NCI-H446 (cell line): ENCODE measurements around the gene KLHL5.
A peak's percentile ranks its signal among the peaks of the same experiment; 100 is the strongest.
"Not testable (repeated sequence)": the region's sequence is repeated elsewhere in the genome, so short reads cannot be mapped to it uniquely, and the experiment has no call there.

ENCODE experiments used
- DNase-seq, 2 experiments: peaks; one replicate each; lab custom pipeline; 2025; lab: John Stamatoyannopoulos, UW

The KLHL5 gene

DNA sequence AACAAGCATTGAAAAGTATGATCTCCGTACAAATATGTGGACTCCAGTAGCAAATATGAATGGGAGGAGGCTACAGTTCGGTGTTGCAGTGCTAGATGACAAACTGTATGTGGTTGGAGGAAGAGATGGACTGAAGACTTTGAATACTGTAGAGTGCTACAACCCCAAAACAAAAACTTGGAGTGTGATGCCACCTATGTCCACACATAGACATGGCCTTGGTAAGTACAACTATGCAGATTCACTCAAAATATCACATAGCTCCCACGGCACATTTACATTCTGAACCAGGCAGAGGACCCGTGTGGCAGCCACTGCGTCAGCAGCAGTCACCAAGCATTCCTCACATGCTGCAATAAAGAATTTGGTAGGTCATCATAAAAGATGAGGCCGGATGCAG is 41.3 kb downstream of the KLHL5 start:
- no peak for DNase-seq

DNA sequence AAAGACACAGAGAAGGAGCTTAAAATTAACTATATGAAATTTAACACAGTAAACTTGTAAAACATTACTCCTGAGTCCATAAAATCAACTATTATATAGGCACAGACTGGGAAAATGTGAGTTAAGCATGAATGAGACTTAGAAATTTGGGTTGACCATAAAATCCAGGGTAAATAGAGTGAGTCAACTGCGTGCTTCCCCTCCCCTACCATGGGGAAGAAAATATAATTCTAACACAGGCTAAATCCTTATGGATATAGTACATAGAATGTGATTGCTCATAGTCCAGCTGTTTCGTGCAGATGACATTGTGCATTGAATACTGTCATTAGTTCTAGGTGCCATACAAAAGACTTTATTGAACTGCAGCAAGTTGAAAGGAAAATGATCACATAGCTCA is 42.2 kb downstream of the KLHL5 start:
- no peak for DNase-seq

DNA sequence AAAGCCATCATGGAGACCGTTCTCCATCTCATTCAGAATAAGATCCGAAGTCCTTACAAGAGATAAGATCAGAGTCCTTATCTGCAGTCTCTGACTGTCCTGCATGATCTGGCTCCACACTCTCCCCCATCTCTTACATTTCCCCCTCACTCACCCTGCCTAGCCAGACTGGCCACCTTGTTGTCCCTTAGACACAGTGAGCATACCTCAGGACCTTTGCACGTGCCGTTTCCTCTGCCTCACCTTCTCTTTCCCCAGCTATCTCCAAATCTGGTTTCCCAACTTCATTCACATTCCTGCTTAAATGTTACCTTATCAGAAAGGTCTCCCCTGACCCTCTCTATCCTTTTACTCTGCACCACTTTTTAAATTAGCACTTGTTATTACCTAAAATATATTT is 44.0 kb downstream of the KLHL5 start:
- no peak for DNase-seq

DNA sequence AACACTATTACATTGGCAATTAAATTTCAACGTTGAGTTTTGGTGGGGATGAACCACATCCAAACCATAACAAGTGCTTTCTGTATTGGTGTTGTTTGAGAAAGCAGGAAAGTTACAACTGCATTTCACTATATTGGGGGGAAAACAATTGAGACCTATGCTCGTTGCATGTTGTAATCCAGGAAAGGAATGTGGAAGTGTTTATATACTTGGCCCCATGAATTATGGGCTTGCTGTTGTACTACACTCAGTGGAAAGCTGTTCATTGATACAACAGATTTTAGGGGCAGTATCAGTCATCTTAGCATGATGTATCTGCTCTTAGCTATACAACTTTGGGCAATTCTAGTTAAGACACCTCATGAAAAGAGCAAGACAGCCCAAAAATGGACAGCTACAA is 52.4 kb downstream of the KLHL5 start:
- DNase-seq, result no peak

DNA sequence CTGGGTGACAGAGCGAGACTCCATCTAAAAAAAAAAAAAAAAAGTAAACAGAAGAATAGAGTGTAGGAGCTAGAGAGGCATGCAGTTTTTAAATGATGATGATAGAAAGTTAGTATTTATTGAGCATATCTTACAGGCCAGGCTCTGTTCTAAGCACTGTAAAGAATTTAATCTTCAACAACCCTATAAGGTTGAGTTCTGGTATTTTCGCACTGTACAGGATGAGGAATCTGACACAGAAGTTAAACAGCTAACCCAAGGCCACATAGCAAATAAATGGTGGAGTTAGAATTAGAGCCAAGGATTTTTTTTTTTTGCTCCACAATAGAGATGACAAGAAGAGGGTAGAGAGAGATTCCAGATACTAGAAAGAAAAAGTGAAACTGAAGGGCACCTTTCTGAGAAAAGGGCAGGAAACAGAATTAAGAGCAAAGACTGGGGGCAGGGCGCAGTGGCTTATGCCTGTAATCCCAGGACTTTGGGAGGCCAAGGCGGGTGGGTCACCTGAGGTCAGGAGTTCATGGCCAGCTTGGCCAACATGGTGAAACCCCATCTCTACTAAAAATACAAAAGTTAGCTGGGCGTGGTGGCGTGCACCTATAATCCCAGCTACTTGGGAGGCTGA is 56.1 kb downstream of the KLHL5 start:
- no peak for DNase-seq

DNA sequence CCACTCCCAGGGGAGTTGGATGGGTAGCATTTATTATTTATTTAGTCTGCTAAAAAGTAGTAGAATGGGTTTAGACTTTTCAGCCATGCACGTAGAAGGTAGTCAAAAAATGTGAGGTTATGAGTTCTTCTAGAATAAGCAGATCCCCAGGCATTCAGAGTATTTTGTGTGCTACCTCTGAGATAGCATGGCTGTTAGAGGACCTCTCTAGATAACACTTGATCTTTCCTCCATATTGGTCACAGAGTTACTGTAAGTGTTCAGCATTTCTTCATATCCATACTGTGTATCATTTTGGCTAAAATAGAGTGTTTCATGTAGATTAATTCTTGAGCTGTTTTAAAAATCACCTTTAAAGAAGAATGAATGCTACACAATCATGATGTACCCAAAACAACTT is 58.4 kb downstream of the KLHL5 start:
- DNase-seq, result no peak

DNA sequence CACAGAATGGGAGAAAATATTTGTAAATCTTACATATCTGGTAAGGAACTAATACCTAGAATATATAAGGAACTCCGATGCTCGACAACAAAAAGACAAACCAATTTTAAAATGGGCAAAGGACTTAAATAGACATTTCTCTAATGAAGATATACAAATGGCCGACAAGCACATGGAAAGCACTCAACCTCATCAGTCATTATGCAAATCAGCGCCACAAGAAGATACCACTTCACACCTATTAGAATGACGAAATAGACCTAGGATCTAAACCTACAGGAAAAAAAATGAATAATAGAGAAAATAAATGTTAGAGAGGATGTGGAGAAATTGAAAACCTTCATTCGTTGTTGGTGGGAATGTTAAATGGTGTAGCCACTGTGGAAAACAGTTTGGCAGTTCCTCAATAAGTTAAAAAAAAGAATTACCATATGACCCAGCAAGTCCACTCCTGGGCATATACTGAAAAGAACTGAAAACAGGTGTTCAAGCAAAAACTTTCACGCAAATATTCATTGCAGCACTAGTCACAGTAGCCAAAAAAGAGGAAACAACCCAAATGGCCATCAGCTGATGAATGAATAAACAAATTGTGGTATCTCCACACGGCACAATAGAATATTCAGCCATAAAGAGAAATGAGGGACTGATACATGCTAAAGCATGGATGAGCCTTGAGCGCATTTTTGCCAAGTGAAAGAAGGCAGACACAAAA is 63.0 kb downstream of the KLHL5 start:
- no peak for DNase-seq

DNA sequence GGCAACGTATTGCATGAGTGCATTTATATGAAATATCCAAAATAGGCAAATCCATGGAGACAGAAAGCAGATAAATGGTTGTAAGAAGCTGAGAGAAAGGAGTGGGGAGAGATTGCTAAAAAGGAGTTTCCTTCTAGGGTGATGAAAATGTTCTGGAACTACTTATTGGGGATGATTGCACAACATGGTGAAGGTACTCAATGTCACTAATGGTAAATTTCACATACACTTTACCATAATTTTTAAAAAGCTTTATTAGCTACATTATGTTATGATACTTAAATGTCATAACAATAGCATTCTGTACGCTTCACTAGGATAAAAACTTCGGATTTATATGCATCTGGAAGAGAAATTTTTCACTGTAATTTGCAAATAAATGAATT is 63.6 kb downstream of the KLHL5 start:
- no peak for DNase-seq

DNA sequence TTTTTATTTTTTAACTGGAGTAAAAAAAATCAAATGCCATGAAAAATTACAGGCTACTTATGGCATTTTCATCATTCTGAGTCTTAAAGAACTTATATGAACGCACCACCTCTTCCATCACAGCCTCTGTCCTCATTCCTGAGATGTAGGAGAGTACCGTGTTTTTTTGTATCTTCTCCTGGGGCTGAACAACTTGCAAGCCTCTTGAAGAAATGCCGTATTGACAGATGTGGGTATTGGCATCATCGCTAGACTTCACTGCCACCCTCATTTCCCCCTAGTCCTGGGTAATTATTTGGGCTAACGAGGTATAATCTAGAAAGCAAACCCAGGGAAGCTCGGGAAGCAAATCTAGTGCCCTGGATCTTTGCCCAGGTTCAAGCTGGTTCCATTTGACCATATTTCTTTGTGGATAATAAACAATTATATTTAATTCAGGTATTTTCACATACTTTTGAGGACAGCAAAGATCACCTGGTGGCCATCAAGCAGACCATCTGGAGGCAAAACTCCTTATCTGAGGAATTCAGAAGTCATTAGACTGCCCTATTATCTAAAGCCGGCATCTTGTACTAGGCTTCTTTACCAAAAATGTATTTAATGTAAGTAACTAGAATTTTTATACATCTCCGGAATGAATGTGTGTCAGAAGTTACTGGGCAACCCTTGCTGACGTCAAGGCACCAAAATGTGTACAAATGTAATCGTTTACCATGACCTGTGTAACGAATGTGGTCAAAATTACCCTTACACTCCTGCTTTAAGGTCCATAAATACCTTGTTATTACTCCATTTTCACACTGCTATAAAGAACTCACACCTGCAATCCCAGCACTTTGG is 64.4 kb downstream of the KLHL5 start:
- DNase-seq, result no peak

DNA sequence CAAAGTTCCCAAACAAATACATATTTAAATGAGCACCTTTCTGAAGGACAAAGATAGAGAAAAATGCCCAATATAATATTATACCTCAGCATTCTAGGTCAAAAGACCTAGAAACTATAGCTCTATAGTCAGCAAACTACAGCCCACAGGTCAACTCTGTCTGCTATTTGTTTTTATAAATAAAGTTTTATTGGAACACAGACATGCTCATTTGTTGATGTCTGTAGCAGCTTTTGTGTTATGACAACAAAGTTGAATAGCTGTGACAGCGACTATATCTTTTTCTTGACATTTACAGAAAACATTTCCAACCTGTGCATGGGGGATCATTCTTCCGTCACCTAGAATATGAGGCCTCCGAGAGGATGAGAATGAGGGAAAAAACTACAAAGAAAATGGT is 71.6 kb downstream of the KLHL5 start:
- no peak for DNase-seq

DNA sequence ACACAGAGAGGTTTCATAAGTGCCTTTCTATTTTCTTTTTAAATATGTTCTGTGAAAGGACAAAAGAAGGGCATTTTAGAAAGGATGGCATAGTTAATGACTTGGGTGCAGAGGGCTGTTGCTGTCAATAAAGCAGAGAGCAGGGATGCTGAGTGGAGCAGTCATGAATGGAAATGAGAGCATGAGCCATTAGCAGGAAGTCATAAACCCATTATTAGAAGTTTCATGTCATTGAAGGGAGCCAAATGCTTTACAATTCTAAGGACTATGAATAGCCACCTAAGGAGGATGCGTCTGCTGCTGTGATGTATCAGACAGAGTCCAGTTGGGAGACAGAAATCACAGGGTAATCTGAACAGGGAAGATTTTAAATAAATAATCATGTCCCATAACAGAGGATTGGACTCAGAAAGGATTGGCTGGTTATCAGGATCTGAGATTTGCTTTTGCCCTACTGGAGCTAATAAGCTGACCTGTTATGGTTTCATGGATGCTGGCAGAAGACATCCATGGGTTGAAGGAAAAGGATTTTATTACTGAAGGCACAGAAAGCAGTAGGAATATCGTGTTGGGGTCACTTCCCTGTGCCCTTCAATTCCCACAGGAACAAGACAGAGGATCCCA is 72.8 kb downstream of the KLHL5 start:
- DNase-seq, result no peak

DNA sequence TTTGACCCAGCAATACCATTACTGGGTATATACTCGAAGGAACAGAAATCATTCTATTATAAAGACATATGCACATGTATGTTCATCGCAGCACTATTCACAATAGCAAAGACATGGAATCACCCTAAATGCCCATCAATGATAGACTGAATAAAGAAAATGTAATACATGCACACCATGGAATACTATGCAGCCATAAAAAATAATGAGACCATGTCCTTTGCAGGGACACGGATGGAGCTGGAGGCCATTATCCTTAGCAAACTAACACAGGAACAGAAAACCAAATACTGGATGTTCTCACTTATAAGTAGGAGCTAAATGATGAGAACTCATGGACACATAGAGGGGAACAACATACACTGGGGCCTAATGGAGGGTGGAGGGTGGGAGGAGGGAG is 76.2 kb downstream of the KLHL5 start:
- not testable (repeated sequence) for DNase-seq

DNA sequence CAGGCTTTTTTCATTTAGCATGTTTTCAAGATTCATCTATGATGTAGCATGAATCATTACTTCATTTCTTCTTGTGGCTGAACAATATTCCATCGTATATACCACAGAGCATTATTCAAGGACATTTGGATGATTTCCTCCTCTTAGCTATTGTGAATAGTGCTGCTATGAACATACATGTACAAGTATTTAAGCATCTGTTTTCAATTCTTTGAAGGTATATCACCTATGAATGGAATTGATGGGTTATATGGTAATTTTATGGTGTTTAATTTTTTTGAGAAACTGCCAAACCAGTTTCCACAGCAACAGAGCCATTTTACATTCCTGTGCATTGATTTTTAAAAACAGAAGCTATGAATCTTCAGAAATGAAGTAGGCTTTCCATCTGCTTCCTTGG is 84.2 kb downstream of the KLHL5 start:
- no peak for DNase-seq

DNA sequence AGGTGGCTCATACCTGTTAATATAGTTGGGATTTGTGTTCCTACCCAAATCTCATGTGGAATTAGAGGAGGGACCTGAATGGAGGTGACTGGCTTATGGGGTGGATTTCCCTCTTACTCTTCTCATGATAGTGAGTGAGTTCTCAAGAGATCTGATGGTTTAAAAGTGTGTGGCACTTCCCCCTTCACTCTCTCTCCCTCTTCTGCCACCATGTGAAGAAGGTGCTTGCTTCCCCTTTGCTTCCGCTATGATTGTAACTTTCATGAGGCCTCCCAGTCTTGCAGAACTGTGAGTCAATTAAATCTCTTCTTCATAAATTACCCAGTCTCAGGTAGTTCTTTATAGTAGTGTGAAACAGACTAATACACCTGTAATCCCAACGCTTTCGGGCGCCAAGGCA is 92.0 kb downstream of the KLHL5 start:
- DNase-seq, result no peak

DNA sequence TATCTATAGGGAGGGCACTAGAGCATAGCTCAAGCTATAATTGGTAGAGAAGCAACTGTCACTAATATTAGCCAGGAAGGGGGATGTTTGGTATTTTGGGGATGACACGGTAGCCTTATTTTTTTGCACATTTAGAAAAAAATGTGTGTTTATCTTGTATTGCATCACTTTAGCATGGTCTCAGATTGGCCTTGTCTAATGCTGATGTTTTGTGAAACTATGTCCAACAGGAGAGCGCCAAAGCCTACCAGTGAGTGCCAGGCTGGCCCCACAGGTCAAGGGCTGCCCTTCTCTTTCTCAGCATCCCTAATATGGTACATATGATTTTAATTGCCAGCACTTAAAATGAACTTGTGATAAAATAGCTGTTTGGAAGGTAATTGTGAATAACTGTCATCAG is 95.5 kb downstream of the KLHL5 start:
- no peak for DNase-seq

DNA sequence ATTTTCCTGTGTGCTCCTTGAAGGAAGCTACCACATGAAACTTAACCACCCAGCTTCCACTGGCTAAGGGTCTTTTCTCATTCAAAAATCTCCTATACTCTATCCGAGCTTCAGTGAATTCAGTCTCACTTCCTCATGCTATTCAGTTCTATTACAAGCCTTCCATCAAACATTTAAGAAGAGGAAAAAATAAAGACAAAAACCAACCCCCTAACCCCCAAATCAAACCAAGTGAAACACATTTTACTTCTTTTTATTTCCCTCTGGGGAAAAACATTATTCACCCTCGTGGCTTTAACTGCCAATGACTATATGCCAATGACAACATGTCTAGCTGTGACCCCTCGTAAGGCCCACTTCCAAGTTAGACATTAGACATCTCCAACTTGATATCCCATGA is 104.1 kb downstream of the KLHL5 start:
- no peak for DNase-seq

DNA sequence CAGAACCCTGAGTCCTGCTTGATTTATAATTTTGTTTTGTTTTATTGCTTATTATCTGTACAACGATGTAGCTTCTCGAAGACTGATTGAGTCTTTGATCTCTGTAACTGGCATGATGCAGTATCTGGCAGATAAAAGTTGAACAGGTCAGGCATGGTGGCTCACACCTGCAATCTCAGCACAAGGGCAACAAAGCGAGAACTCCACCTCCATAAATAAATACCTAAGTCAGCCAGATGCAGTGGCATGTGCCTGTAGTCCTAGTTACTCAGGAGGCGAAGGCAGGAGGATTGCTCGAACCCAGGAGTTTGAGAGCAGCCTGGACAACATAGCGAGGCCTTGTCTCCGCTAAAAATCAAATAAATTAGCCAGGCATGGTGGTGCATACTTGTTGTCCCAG is 104.6 kb downstream of the KLHL5 start:
- no peak for DNase-seq

DNA sequence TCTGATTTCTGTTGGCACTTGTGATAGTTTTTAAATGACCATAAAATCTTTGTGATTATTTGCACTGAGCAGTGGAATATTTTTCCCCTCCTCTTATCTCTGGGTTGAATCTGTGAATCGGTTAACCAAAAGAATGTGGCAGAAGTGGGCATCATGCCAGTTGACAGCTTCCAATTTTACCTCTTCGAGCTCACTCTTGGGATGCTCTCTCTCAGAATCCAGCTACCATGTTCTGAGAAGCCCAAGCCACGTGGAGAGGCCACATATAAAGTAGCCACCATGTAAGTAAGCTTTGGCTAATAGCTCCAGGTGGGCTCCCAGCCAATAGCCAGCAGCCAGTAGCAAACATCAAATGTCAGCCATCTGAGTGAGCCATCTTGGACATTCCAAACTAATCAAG is 107.4 kb downstream of the KLHL5 start:
- peak in 1 of 2 experiments; percentile 9 for DNase-seq

DNA sequence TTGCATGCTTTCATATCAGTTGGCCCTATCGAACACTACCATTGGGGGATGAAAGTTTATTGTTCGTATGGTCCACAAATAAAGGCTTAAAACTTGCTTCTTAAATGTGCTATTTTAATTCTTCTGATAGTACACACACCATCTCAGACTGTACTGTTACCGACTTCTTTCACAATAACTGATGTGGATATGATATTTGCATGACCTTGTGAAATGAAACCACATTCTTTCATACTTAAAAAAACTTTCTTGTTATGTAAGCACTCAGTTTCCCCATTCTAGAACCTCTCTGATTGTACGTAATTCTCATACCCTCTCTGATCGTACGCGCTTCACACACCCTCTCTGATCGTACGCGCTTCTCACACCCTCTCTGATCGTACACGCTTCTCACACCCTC is 108.3 kb downstream of the KLHL5 start:
- DNase-seq, result no peak
